Hepatocyte (in vitro differentiated cells): Measurements from ENCODE around the gene SPAG16. TPM values are rescaled to one million over a fixed set of nuclear protein-coding genes. Genes with fewer than 3 reads are reported as not detected.
"Not testable (repeated sequence)": the region's sequence is repeated elsewhere in the genome, so short reads cannot be mapped to it uniquely, and the experiment has no call there.

Source experiments
- DNase-seq: peaks from one replicate; pipeline ENCODE4 v3.0.0-alpha.2; 2016; ENCODE audit warnings: low spot score
- H2AFZ ChIP-seq: fragments of 200-600 bp; sonication (generic); 2 replicates; pipeline ENCODE4 v1.6.0; 2016; ENCODE audit warnings: antibody characterized with exemption, mild to moderate bottlenecking
- H3K27ac ChIP-seq: fragments of 200-600 bp; sonication (generic); 2 replicates; pipeline ENCODE4 v1.5.1; 2016; ENCODE audit warnings: mild to moderate bottlenecking
- H3K27me3 ChIP-seq: fragments of 200-600 bp; sonication (generic); 2 replicates; pipeline ENCODE4 v1.6.1; 2016
- H3K36me3 ChIP-seq: fragments of 200-600 bp; sonication (generic); replicated peaks from 2 replicates; pipeline ENCODE4 v1.5.1; 2016; ENCODE audit warnings: low read depth; ENCODE audit not compliant: insufficient read depth
- H3K4me1 ChIP-seq: fragments of 200-600 bp; sonication (generic); 2 replicates; pipeline ENCODE4 v1.5.1; 2016; ENCODE audit warnings: mild to moderate bottlenecking, moderate library complexity; ENCODE audit not compliant: insufficient read depth
- H3K4me2 ChIP-seq: fragments of 200-600 bp; sonication (generic); 2 replicates; pipeline ENCODE4 v1.6.0; 2016
- H3K4me3 ChIP-seq: fragments of 200-600 bp; sonication (generic); 2 replicates; pipeline ENCODE4 v1.5.1; 2016; ENCODE audit warnings: mild to moderate bottlenecking
- H3K79me2 ChIP-seq: fragments of 200-600 bp; sonication (generic); 2 replicates; pipeline ENCODE4 v1.6.0; 2017; ENCODE audit warnings: mild to moderate bottlenecking
- H3K9me2 ChIP-seq: fragments of 200-600 bp; sonication (generic); replicated peaks from 2 replicates; pipeline ENCODE4 v1.6.0; 2017; ENCODE audit warnings: mild to moderate bottlenecking; ENCODE audit not compliant: insufficient read depth
- H3K9me3 ChIP-seq: fragments of 200-600 bp; sonication (generic); 2 replicates; pipeline ENCODE4 v1.5.1; 2016; ENCODE audit warnings: low read depth, mild to moderate bottlenecking
- H4K20me1 ChIP-seq: fragments of 200-600 bp; sonication (generic); 2 replicates; pipeline ENCODE4 v1.6.0; 2016; ENCODE audit warnings: mild to moderate bottlenecking; ENCODE audit not compliant: insufficient read depth, poor library complexity, severe bottlenecking
- EZH2 ChIP-seq: fragments of 200-600 bp; sonication (generic); IDR thresholded peaks from 2 replicates; pipeline ENCODE4 v1.6.1; 2016; ENCODE audit warnings: antibody characterized with exemption, mild to moderate bottlenecking, borderline replicate concordance
- EZH2phosphoT487 ChIP-seq: fragments of 200-600 bp; sonication (generic); IDR thresholded peaks from one replicate; pipeline ENCODE4 v1.6.1; 2018; ENCODE audit warnings: antibody characterized with exemption, mild to moderate bottlenecking, low read depth, moderate library complexity; ENCODE audit not compliant: unreplicated experiment, severe bottlenecking
- WGBS: methylation state at CpG from one replicate; pipeline ENCODE4 v1.1.6; 2016; ENCODE audit warnings: low lambda C conversion rate; ENCODE audit errors: missing lambda C conversion rate; 5-methylcytosine and 5-hydroxymethylcytosine counted together
- polyA plus RNA-seq: library from polyadenylated mRNA; unstranded; fragments of >200 nt; fragmentation: Nextera tagmentation; extraction: Ambion mirVana; gene quantifications from 2 replicates; pipeline ENCODE4 v1.2.1, GENCODE V29; 2016
- total RNA-seq: library from RNA; depleted of rRNA; stranded (reverse); fragments of >200 nt; gene quantifications from 2 replicates; pipeline ENCODE4 v1.2.3, GENCODE V29; 2014
- TF ChIP-seq, protein P1 (sequence below): fragments of 200-600 bp; sonication (generic); IDR thresholded peaks from 2 replicates; pipeline ENCODE4 v1.5.1; 2016; ENCODE audit warnings: antibody characterized with exemption, mild to moderate bottlenecking; ENCODE audit not compliant: poor library complexity

SPAG16 gene
- total and polyA plus RNA-seq, 2 experiments from 2014 or later = 52.1 to 56.9 TPM

- 88% methylated on average over 2 of the region's 2 CpGs for WGBS
- no peaks in the 10 kb centered on the region for H3K9me2 ChIP-seq
- TF ChIP-seq EZH2 = no peak
- TF ChIP-seq, protein P1, sequence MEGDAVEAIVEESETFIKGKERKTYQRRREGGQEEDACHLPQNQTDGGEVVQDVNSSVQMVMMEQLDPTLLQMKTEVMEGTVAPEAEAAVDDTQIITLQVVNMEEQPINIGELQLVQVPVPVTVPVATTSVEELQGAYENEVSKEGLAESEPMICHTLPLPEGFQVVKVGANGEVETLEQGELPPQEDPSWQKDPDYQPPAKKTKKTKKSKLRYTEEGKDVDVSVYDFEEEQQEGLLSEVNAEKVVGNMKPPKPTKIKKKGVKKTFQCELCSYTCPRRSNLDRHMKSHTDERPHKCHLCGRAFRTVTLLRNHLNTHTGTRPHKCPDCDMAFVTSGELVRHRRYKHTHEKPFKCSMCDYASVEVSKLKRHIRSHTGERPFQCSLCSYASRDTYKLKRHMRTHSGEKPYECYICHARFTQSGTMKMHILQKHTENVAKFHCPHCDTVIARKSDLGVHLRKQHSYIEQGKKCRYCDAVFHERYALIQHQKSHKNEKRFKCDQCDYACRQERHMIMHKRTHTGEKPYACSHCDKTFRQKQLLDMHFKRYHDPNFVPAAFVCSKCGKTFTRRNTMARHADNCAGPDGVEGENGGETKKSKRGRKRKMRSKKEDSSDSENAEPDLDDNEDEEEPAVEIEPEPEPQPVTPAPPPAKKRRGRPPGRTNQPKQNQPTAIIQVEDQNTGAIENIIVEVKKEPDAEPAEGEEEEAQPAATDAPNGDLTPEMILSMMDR = no peak
- no peak for TF ChIP-seq EZH2phosphoT487
These were observed 773.7 kb downstream of the SPAG16 start for GRCh38 chr2:214057986-214058385.

DNA sequence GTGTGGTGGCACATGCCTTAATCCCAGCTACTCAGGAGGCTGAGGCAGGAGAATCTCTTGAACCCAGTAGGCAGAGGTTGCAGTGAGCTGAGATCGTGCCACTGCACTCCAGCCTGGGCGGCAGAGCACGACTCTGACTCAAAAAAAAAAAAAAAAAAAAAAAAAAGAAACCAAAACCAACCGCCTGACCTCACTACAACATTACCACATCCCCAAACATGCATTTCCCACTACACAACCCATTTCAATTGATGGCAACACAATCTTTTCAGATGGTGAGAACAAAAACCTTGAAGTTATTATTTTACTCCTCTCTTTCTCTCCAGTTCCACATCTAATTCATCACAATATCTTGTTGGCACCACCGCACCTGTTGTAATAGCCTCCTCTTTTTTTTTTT is 778.0 kb downstream of the SPAG16 start:
- DNase-seq, H4K20me1 ChIP-seq, H3K27me3 ChIP-seq, H3K4me1 ChIP-seq, H2AFZ ChIP-seq, H3K79me2 ChIP-seq, H3K9me2 ChIP-seq, H3K4me3 ChIP-seq, H3K9me3 ChIP-seq, H3K4me2 ChIP-seq, H3K27ac ChIP-seq, H3K36me3 ChIP-seq: not testable (repeated sequence)
- 100% methylated on average over 3 of the region's 5 CpGs for WGBS

More at GRCh38 chr2:214057986-214058385, 773.7 kb downstream of the SPAG16 start:
- no peaks in the 10 kb centered on the region for H3K79me2 ChIP-seq
- H3K36me3 ChIP-seq = no peaks in the 10 kb centered on the region
- no peaks in the 10 kb centered on the region for H3K4me1 ChIP-seq
- H3K27ac ChIP-seq = no peak overlapping the region
- no peaks in the 10 kb centered on the region for H3K27me3 ChIP-seq
- H2AFZ ChIP-seq = no peak overlapping the region
- no peak for DNase-seq
- H4K20me1 ChIP-seq = no peaks in the 10 kb centered on the region
- H3K4me3 ChIP-seq = no peak overlapping the region
- H3K9me3 ChIP-seq = no peaks in the 10 kb centered on the region
- H3K4me2 ChIP-seq = no peak overlapping the region

- Histone ChIP-seq H4K20me1 (no peaks in the 10 kb centered on the region), H3K27ac (no peak overlapping the region), H3K27me3 (no peaks in the 10 kb centered on the region), H2AFZ (no peak overlapping the region), H3K4me3 (no peak overlapping the region), H3K4me1 (no peaks in the 10 kb centered on the region), H3K9me3 (no peaks in the 10 kb centered on the region), H3K79me2 (no peaks in the 10 kb centered on the region), H3K9me2 (no peaks in the 10 kb centered on the region), H3K4me2 (no peak overlapping the region), H3K36me3 (no peaks in the 10 kb centered on the region)
- no peak for DNase-seq
- TF ChIP-seq EZH2 (no peak), EZH2phosphoT487 (no peak)
- TF ChIP-seq, protein P1 = no peak
- WGBS = 73% methylated on average over 2 of the region's 2 CpGs
These were observed 780.2 kb downstream of the SPAG16 start for GRCh38 chr2:214064471-214064870.

DNA sequence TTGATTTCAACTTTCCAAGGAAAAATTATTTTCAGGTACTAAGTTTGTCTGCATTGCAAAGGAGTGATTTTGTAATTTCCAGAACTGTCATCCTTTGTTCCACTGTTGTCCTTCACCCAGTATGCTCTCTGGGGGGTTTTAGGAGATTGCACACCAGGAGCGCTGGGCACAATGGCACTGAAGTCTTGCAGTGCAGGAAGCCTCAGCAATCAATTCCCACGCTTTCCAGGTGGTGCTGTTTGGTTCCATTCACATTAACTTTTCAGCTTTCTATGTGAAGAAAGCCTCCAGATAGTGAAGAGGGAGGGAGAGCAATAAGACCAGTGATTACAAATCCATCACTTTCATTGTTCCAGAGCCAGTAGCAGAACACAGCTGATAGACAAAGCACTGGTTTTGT is 782.6 kb downstream of the SPAG16 start:
- H3K4me2 ChIP-seq = no peak overlapping the region
- TF ChIP-seq EZH2phosphoT487 = no peak
- TF ChIP-seq, protein P1 = no peak
- TF ChIP-seq EZH2 = no peak
- 35% methylated on average over 2 of the region's 2 CpGs for WGBS

More for the DNA sequence above, 782.6 kb downstream of the SPAG16 start:
- DNase-seq = no peak
- H2AFZ ChIP-seq = no peak overlapping the region
- H3K9me3 ChIP-seq = no peaks in the 10 kb centered on the region
- no peaks in the 10 kb centered on the region for H3K9me2 ChIP-seq
- no peaks in the 10 kb centered on the region for H3K4me1 ChIP-seq
- H3K4me3 ChIP-seq = no peak overlapping the region
- H3K27ac ChIP-seq = no peak overlapping the region
- H4K20me1 ChIP-seq = no peaks in the 10 kb centered on the region
- no peaks in the 10 kb centered on the region for H3K27me3 ChIP-seq
- H3K79me2 ChIP-seq = no peaks in the 10 kb centered on the region
- no peaks in the 10 kb centered on the region for H3K36me3 ChIP-seq
